WTC11 (cell line): Measurements from ENCODE around the gene ALAS1. TPM values are rescaled to one million over a fixed set of nuclear protein-coding genes. Genes with fewer than 3 reads are reported as not detected.
"Not testable (repeated sequence)": the region's sequence is repeated elsewhere in the genome, so short reads cannot be mapped to it uniquely, and the experiment has no call there.

Experiments used
- ATAC-seq: fragments of 200-7000 bp; cut with Tn5 transposase; 2 replicates; pipeline ENCODE4 v1.10.0; 2021; ENCODE audit warnings: mild to moderate bottlenecking, moderate library complexity
- CTCF ChIA-PET: fragments of 300-600 bp; sonication (Branson Sonifier 250); formaldehyde crosslinking; loops from one replicate; lab custom pipeline; 2021; ENCODE audit warnings: antibody characterized with exemption; lab: Charles Lee
- POLR2A ChIA-PET: fragments of 350-600 bp; sonication (Branson Sonifier 250); formaldehyde crosslinking; loops from one replicate; lab custom pipeline; 2021; ENCODE audit warnings: antibody characterized with exemption; lab: Charles Lee
- DNase-seq: peaks from one replicate; pipeline ENCODE4 v3.0.0; 2021; ENCODE audit warnings: low spot score
- H3K27ac Mint-ChIP-seq: 2 replicates; pipeline ENCODE4 v1.8.0; 2021; ENCODE audit warnings: mixed read lengths
- H3K27me3 Mint-ChIP-seq: 2 replicates; pipeline ENCODE4 v1.8.0; 2021; ENCODE audit warnings: low read depth, mild to moderate bottlenecking, moderate library complexity, mixed read lengths
- H3K36me3 Mint-ChIP-seq: 2 replicates; pipeline ENCODE4 v1.8.0; 2021; ENCODE audit warnings: mixed read lengths
- H3K4me1 Mint-ChIP-seq: 2 replicates; pipeline ENCODE4 v1.8.0; 2022; ENCODE audit warnings: mixed read lengths
- H3K4me3 Mint-ChIP-seq: 2 replicates; pipeline ENCODE4 v1.8.0; 2021; ENCODE audit warnings: mild to moderate bottlenecking, moderate library complexity, mixed read lengths
- H3K9me3 Mint-ChIP-seq: 2 replicates; pipeline ENCODE4 v1.8.0; 2021; ENCODE audit warnings: mixed read lengths
- CREM ChIP-seq: sonication (generic); formaldehyde crosslinking; IDR thresholded peaks from 2 replicates; pipeline ENCODE4 v1.8.1; 2022; ENCODE audit warnings: mild to moderate bottlenecking, missing genetic modification reagents, moderate library complexity
- ETV6 ChIP-seq: sonication (generic); formaldehyde crosslinking; IDR thresholded peaks from 2 replicates; pipeline ENCODE4 v1.8.1; 2022; ENCODE audit warnings: mild to moderate bottlenecking, missing genetic modification reagents
- FOXK1 ChIP-seq: sonication (generic); formaldehyde crosslinking; IDR thresholded peaks from 2 replicates; pipeline ENCODE4 v1.8.0; 2022; ENCODE audit warnings: mild to moderate bottlenecking, moderate library complexity, missing genetic modification reagents
- HMGA2 ChIP-seq: fragments of 250-450 bp; sonication (Bioruptor Pico); IDR thresholded peaks from 2 replicates; pipeline ENCODE4 v1.4.0; 2021; ENCODE audit warnings: mild to moderate bottlenecking, moderate library complexity
- ZNF532 ChIP-seq: fragments of 250-450 bp; sonication (Bioruptor Pico); IDR thresholded peaks from 2 replicates; pipeline ENCODE4 v1.9.0; 2021; ENCODE audit warnings: mild to moderate bottlenecking, borderline replicate concordance
- ZNF671 ChIP-seq: fragments of 250-450 bp; sonication (Bioruptor Pico); IDR thresholded peaks from 2 replicates; pipeline ENCODE4 v1.8.0; 2021; ENCODE audit warnings: mild to moderate bottlenecking
- ZSCAN18 ChIP-seq: fragments of 250-450 bp; sonication (Bioruptor Pico); IDR thresholded peaks from 2 replicates; pipeline ENCODE4 v2.1.2; 2022; ENCODE audit warnings: mild to moderate bottlenecking, moderate library complexity
- total RNA-seq: library from RNA; stranded (reverse); gene quantifications from 3 replicates; pipeline ENCODE4 v1.2.3, GENCODE V29; 2021
- TF ChIP-seq, protein P1 (sequence below): sonication (generic); formaldehyde crosslinking; IDR thresholded peaks from 2 replicates; pipeline ENCODE4 v1.8.1; 2023; ENCODE audit warnings: mild to moderate bottlenecking, missing genetic modification reagents
- TF ChIP-seq, protein P2 (sequence below): sonication (generic); formaldehyde crosslinking; IDR thresholded peaks from 2 replicates; pipeline ENCODE4 v1.8.1; 2023; ENCODE audit warnings: mild to moderate bottlenecking, missing genetic modification reagents, moderate library complexity
- TF ChIP-seq, protein P3 (sequence below): fragments of 250-450 bp; sonication (Bioruptor Pico); IDR thresholded peaks from 2 replicates; pipeline ENCODE4 v1.8.0; 2021; ENCODE audit warnings: mild to moderate bottlenecking

Gene ALAS1
- total RNA-seq, 1 experiment from 2014 or later: 39.1 TPM

- ATAC-seq, H3K4me3 Mint-ChIP-seq, H3K36me3 Mint-ChIP-seq, H3K27me3 Mint-ChIP-seq, DNase-seq, H3K9me3 Mint-ChIP-seq: not testable (repeated sequence)
- peak; percentile 97 for TF ChIP-seq HMGA2 (CRISPR knock-in tag)
- ChIA-PET POLR2A (interaction anchor here (0.7 kb wide), 1 partner anchor 12 kb away, joined by 3 read pairs; no protein-coding TSS in a partner anchor), CTCF (interaction anchor here (0.6 to 4.7 kb wide), 17 partner anchors 9 to 218 kb away, joined by 3 to 23 read pairs (median 4); partner anchors contain the start of genes POC1A and WDR82)
- Mint-ChIP-seq H3K4me1 (peaks cover 23% of the 10 kb centered on the region), H3K27ac (peak overlapping the region; percentile 64; the same call in 1 of the 2 replicates)
Measured at GRCh38 chr3:52170217-52170616, 27.7 kb upstream of the ALAS1 start.

GRCh38 chr3:52171514-52172261, 26.3 kb upstream of the ALAS1 start:
- no peak for ATAC-seq

More at GRCh38 chr3:52171514-52172261, 26.3 kb upstream of the ALAS1 start:
- 0 out of 2 replicates have a peak overlapping the region, but pooled peaks have one; percentile 1 for H3K27ac Mint-ChIP-seq
- no peak for DNase-seq
- no peak for TF ChIP-seq ZNF532 (CRISPR knock-in tag)
- no peak for TF ChIP-seq ZSCAN18 (CRISPR knock-in tag)
- TF ChIP-seq, protein P1, sequence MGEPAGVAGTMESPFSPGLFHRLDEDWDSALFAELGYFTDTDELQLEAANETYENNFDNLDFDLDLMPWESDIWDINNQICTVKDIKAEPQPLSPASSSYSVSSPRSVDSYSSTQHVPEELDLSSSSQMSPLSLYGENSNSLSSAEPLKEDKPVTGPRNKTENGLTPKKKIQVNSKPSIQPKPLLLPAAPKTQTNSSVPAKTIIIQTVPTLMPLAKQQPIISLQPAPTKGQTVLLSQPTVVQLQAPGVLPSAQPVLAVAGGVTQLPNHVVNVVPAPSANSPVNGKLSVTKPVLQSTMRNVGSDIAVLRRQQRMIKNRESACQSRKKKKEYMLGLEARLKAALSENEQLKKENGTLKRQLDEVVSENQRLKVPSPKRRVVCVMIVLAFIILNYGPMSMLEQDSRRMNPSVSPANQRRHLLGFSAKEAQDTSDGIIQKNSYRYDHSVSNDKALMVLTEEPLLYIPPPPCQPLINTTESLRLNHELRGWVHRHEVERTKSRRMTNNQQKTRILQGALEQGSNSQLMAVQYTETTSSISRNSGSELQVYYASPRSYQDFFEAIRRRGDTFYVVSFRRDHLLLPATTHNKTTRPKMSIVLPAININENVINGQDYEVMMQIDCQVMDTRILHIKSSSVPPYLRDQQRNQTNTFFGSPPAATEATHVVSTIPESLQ (CRISPR knock-in tag): no peak
- no peak for TF ChIP-seq ETV6 (CRISPR knock-in tag)
- TF ChIP-seq FOXK1 (CRISPR knock-in tag): no peak
- no peak for TF ChIP-seq CREM (CRISPR knock-in tag)
- TF ChIP-seq, protein P2, sequence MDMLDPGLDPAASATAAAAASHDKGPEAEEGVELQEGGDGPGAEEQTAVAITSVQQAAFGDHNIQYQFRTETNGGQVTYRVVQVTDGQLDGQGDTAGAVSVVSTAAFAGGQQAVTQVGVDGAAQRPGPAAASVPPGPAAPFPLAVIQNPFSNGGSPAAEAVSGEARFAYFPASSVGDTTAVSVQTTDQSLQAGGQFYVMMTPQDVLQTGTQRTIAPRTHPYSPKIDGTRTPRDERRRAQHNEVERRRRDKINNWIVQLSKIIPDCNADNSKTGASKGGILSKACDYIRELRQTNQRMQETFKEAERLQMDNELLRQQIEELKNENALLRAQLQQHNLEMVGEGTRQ (CRISPR knock-in tag): no peak
- no peak for TF ChIP-seq ZNF671 (CRISPR knock-in tag)
- TF ChIP-seq, protein P3, sequence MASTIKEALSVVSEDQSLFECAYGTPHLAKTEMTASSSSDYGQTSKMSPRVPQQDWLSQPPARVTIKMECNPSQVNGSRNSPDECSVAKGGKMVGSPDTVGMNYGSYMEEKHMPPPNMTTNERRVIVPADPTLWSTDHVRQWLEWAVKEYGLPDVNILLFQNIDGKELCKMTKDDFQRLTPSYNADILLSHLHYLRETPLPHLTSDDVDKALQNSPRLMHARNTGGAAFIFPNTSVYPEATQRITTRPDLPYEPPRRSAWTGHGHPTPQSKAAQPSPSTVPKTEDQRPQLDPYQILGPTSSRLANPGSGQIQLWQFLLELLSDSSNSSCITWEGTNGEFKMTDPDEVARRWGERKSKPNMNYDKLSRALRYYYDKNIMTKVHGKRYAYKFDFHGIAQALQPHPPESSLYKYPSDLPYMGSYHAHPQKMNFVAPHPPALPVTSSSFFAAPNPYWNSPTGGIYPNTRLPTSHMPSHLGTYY (CRISPR knock-in tag): no peak
- TF ChIP-seq, all 79 proteins: peak for 0
- H3K9me3 Mint-ChIP-seq: no peaks in the 10 kb centered on the region
- no peaks in the 10 kb centered on the region for H3K36me3 Mint-ChIP-seq
- ChIA-PET POLR2A (no interaction called here), CTCF (interaction anchor here (1.1 to 4.7 kb wide), 8 partner anchors 15 to 213 kb away, joined by 3 to 23 read pairs (median 7); partner anchors contain the start of gene POC1A)
- H3K4me1 Mint-ChIP-seq: peaks cover 15% of the 10 kb centered on the region
- no peaks in the 10 kb centered on the region for H3K27me3 Mint-ChIP-seq
- no peak overlapping the region for H3K4me3 Mint-ChIP-seq
